HTR-8/SVneo (cell line): ENCODE measurements around the gene BFSP2.
"Not testable (repeated sequence)": the region's sequence is repeated elsewhere in the genome, so short reads cannot be mapped to it uniquely, and the experiment has no call there.

ENCODE experiments used
- DNase-seq: peaks from one replicate; pipeline ENCODE4 v3.0.0; 2011; ENCODE audit warnings: low spot score, mixed read lengths; ENCODE audit not compliant: insufficient read length
- FAIRE-seq: peaks from 2 replicates; lab custom pipeline; 2011; peaks lifted over from hg19 to GRCh38; lab: Jason Lieb, UNC

Gene BFSP2

GRCh38 chr3:133494469-133494868 is 94.6 kb downstream of the BFSP2 start:
- no peak for FAIRE-seq
- DNase-seq, result no peak

GRCh38 chr3:133502542-133502941 is 102.7 kb downstream of the BFSP2 start:
- not testable (repeated sequence) for DNase-seq, FAIRE-seq

- FAIRE-seq, result no peak
- DNase-seq, result no peak
Observed at GRCh38 chr3:133503409-133503808, 103.6 kb downstream of the BFSP2 start.

GRCh38 chr3:133504736-133505135 is 104.9 kb downstream of the BFSP2 start:
- DNase-seq (no peak), FAIRE-seq (no peak)

GRCh38 chr3:133505813-133506212 is 106.0 kb downstream of the BFSP2 start:
- FAIRE-seq, result no peak
- DNase-seq, result no peak

- DNase-seq (no peak), FAIRE-seq (no peak)
Observed at GRCh38 chr3:133506215-133506901, 106.5 kb downstream of the BFSP2 start.

GRCh38 chr3:133509488-133509887 is 109.6 kb downstream of the BFSP2 start:
- FAIRE-seq (no peak), DNase-seq (no peak)

- no peak for FAIRE-seq
Observed at GRCh38 chr3:133512416-133513089, 112.7 kb downstream of the BFSP2 start.

GRCh38 chr3:133514418-133514817 is 114.6 kb downstream of the BFSP2 start:
- FAIRE-seq (no peak), DNase-seq (no peak)

More at GRCh38 chr3:133512416-133513089, 112.7 kb downstream of the BFSP2 start:
- DNase-seq, result no peak

GRCh38 chr3:133515127-133515526 is 115.3 kb downstream of the BFSP2 start:
- FAIRE-seq, result peak; percentile 31
- DNase-seq, result no peak

- no peak for FAIRE-seq
- DNase-seq, result no peak
Observed at GRCh38 chr3:133520286-133520685, 120.4 kb downstream of the BFSP2 start.

- DNase-seq, FAIRE-seq: not testable (repeated sequence)
Observed at GRCh38 chr3:133520938-133521337, 121.1 kb downstream of the BFSP2 start.

GRCh38 chr3:133521946-133522345 is 122.1 kb downstream of the BFSP2 start:
- FAIRE-seq, result no peak

GRCh38 chr3:133523758-133524157 is 123.9 kb downstream of the BFSP2 start:
- FAIRE-seq, DNase-seq: not testable (repeated sequence)

More at GRCh38 chr3:133521946-133522345, 122.1 kb downstream of the BFSP2 start:
- no peak for DNase-seq
